Astrocyte (in vitro differentiated cells and primary cell): ENCODE results near the gene RTRAF.

Experiments
- EZH2 ChIP-seq: IDR thresholded peaks from 2 replicates; pipeline ENCODE4 v1.6.1; 2012; ENCODE audit warnings: mild to moderate bottlenecking, low read length, inconsistent platforms; ENCODE audit not compliant: insufficient read depth
- TF ChIP-seq, protein P1 (sequence below): IDR thresholded peaks from 2 replicates; pipeline ENCODE4 v1.5.1; 2011; ENCODE audit warnings: low read depth, mild to moderate bottlenecking, inconsistent platforms, low read length, moderate library complexity; ENCODE audit not compliant: insufficient read depth

DNA sequence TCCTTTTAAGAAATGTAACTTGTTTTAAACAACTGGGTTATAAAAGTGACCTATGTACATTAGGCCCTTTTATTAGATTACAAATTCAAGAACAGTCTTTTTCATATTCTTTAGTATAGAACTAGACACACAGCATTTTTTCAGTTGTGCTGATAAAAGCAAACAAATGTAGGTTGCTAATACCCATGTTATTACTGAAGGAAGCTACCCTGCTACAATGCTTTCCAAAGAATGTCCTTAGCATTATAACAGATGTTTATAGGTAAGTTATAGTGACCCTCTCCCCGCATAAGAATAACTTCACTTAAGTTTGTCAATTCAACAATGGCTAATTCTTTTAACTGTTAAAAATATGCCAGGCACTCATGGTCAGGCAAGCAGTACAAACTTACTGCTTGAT, 17.9 kb downstream of the RTRAF start:
- TF ChIP-seq, protein P1, sequence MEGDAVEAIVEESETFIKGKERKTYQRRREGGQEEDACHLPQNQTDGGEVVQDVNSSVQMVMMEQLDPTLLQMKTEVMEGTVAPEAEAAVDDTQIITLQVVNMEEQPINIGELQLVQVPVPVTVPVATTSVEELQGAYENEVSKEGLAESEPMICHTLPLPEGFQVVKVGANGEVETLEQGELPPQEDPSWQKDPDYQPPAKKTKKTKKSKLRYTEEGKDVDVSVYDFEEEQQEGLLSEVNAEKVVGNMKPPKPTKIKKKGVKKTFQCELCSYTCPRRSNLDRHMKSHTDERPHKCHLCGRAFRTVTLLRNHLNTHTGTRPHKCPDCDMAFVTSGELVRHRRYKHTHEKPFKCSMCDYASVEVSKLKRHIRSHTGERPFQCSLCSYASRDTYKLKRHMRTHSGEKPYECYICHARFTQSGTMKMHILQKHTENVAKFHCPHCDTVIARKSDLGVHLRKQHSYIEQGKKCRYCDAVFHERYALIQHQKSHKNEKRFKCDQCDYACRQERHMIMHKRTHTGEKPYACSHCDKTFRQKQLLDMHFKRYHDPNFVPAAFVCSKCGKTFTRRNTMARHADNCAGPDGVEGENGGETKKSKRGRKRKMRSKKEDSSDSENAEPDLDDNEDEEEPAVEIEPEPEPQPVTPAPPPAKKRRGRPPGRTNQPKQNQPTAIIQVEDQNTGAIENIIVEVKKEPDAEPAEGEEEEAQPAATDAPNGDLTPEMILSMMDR: no peak
- TF ChIP-seq EZH2: no peak
